ENCODE results near the gene TNK2.

DNA sequence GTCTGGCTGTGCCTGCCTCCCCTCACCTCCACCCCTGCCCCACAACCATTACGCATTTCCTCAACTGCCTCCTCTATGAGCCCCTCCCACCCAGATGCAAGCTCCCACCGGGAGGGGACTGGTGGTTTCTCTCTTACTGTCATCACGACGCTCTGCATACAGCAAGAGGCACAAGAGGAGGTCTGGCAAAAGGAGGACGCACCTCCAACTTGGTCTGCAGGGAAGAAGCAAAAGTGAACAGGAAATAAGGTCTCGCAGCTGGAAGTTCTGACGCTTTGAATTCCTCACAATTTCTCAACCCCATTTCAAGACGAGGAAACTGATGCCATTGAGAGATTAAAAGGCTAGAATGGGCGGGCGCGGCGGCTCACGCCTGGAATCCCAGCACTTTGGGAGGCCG lies 54.4 kb downstream of the TNK2 start:
- TF ChIP-seq CTCF (IDR thresholded peaks at IDR 0.05; ENCODE audit: insufficient read depth, low read depth, low read length) (no peak), EZH2 (IDR thresholded peaks at IDR 0.05; ENCODE audit: insufficient read depth, low read length) (no peak)
